HG03558 (cell line): ENCODE results near the gene STAB2.

Source experiments
- ATAC-seq: cut with Tn5 transposase; IDR thresholded peaks from one replicate; pipeline ENCODE4 v1.9.1; 2021; ENCODE audit warnings: moderate number of reproducible peaks; ENCODE audit not compliant: unreplicated experiment; ENCODE audit errors: extremely low read depth

Gene STAB2

DNA sequence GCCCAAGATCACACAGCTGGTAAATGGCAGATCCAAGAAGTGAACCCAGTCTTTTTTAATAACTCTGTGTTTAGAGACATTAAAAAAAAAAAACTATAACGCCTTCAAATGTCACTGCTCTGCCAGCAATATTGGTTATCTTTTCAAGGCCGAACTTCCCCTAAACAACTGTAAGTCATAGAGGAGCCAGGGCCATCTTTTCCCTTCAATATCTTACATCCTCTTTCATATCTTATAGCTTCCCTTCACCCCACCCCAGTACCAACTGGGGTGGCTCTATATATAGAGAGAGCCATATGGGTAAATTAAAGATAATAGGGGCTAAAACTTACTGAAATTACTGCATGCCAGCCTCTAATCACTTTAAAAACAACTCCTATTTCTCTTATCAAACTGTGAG, 100.2 kb downstream of the STAB2 start:
- no peak for ATAC-seq

DNA sequence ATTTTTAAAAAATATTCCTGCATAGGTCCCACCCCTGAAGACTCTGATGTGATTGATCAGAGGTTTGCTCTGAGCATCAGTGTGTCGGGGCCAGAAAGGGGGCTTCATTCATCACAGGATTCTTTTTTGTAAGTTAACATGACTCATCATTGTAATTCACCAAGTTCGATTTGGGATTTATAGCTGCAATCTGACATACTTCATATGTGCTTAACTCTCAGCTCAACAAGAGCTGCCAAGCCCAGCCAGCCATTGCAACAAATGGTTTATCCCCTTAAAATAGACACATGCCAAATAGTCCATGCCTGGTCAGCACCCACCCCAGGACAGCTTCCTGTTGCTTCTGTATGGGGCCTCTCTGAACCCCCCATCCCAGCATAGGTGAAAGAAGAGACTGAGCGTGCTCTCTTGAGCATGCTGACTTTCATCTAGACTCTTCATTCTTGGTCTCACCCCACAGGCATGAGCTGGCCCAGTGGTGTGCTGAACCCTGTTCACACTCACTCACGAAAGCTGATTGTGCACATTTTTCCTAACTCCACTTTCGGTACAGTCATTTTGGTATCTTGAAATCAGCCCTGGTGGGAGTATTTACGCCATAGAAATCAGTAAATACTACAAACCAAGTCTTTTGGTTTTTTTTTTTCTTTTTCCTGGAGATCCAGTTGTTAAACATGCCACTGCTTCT, 101.4 kb downstream of the STAB2 start:
- ATAC-seq = no peak

DNA sequence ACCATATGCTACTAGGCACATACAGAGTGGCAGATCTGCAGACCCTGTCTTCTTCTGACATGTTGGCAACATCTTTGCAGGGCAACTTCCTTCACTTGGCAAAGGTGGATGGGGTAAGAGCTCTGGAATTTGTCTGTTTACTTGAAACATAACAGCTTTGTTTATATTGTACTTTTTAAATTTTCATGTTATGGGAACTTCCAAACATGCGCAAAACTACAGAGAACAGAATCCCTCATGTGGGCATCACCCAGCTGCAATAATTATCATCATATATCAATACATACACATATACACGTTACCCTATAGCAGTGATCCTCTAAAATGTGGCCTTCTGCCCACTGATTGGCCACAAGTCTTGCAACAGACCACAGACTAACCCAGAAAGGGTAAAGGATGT, 103.4 kb downstream of the STAB2 start:
- ATAC-seq = no peak

DNA sequence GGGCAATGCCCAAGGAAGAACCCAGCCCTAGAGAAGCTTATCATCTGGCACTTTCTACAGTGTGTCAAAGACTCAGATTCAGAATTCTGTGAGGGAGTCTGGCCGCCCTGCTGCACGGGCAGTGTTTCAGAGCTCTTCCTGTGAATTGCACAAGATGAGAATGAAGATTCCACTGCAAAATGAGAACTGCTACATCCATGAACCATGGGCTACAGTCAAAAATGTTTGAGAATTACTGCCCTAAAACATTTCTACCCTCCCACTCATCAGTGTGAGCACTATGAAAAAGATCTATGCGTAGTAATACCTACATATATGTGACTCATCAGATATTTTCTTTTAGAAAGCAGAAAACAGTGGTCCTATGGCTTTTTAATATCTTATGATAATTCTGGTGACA, 104.0 kb downstream of the STAB2 start:
- no peak for ATAC-seq

DNA sequence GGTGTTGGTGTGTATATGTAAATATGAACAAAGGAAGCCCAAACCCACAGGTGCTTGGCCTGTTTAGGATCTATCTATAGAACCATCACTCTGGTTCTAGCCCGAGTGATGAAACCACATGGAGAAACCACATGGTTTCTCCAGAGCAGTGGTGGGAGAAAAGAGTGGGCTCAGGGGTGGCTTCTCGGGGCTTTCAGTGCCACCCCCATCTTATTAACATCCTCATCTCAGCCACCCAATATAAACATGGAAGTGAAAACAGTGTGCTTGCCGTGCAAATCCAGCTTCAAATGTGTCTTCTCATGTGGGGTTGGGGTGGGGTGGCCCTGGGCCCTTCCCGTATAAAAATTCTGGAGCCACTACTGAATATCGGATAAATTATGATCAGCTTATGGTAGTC, 109.0 kb downstream of the STAB2 start:
- ATAC-seq = no peak

DNA sequence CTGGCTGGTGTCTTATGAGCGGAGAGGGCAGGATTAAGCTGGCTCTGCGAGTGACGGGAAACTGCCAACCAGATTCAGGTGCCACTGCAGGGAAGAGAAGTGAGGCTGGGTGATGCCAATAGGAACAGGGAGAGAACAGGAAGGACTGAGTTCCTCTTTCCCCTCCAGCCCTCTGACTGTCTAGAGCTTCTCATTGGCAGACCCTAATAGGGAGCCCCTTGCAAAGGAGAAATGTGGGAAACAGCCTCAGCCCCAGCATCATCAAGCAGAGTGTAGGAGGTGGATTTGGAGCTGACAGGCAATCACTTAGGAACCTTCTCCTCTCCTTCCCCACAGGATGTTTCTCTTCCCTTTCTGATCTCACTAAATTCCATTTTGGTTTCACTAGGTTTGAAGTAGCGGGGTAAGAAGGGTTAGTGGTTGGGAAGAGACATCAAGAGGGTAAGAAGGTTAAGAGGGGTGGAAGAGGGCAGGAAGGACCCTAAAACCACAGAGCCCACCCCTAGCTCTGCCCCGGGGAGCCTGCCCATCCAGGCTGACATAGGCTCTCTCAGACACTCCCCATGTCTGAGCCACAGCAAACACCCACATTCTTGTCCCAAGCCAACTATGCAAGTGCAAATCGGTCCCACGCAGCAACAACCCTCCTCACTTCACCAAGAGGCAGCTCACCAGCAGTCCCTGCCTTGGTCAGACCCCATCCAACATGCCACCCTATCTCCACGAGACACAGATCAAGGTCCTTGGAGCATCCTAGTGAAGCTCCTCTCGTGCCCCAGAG, 111.1 kb downstream of the STAB2 start:
- ATAC-seq = no peak

DNA sequence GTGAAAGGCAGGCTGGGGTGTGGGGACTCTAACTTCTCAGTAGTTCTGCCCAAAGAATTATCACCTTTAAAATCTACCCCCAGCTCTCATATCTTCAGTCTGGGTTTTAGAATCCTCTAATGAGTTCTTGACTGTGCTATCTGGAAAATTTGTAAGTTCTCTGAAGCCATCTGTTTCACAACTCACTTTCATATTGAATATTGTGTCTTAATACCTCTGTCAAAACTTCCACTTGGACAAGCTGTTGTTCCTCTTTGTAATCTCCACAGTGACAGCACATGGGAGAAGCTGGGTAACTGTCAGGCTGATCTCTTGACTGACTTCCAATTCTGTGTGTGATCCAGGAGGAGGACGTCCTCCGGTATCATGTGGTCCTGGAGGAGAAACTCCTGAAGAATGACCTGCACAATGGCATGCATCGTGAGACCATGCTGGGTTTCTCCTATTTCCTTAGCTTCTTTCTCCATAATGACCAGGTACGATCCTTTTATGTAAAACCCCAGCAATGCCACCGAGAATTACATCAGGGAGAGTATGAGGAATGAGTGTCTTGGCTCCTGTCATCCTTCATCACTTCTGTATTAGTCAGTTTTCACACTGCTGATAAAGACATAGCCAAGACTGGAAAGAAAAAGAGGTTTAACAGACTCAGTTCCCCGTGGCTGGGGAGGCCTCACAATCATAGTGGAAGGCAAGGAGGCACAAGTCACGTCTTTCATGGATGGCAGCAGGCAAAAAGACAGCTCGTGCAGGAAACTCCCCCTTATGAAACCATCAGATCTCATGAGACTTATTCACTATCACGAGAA, 111.9 kb downstream of the STAB2 start:
- ATAC-seq = no peak

DNA sequence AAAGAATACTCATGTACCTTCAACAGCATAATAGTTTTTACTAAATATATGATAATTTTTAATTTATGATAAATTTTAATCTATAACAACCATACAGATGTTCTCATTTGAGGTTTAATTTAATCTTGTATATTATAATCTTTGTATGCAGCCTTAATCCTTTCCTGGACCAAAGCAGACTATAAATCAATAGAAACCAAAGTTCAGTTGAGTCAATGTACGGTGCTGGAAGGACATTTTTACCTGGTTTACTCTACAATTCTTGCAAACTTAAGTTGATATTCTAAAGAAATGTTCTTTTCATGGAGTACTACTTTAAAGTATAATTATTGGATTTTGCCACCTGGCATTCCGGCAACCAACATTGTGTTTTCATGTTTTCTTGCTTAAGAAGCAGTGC, 118.0 kb downstream of the STAB2 start:
- ATAC-seq = no peak

DNA sequence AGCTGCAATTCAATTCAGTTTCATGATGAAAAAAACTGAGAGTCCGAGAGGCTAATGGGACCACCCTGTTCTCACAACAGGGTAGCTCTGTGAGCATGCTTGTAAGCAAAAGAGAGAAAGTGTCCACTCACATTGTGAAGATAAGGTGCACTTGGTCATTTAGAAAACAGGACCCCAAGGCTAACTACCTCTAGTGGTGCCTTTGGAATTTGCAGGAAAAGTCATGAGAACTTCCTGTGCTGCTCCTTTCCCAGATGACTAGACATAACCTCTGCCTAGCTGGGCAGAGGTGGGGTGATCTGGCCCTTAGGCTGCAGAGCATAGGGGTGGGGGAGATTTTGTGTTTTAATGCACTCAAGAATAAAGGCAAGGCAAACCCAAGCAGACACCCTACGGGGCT, 118.9 kb downstream of the STAB2 start:
- no peak for ATAC-seq

DNA sequence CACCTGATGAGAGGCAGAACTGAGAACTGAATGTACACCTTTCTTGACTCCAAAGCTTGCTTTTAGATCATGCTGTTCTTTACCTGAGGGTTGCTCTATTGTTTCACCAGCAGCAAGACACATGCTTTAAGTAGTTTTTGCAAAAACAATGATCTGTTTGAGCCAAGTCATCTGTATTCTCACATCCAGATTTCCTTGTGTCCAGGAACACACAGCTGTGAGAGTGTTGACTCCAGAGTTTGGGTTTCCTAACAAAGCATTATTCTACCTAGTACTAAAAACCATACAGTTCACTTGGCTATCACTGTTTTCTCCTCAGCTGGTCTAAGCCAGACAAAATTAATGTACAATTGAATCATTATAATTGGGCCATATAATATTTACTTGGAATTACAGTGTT, 120.4 kb downstream of the STAB2 start:
- ATAC-seq = no peak

DNA sequence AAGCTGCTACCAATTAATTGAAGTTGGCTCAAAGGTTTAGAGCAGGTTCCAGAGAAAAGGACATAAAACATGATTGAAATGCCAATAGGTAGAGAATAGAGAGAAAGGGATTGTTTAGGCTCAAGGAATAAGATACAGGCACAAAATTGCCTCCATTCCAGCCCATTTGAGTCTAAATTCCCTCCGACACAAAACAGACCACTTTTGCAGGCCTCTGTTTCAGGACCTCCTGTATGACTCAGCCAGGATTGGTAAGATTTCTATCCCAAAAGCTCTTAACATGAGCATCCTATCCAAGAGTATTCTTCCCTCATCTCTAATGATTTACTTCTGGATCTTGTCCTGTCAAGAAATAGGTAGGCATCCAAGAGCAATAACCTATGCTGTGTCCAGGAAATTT, 123.5 kb downstream of the STAB2 start:
- no peak for ATAC-seq

DNA sequence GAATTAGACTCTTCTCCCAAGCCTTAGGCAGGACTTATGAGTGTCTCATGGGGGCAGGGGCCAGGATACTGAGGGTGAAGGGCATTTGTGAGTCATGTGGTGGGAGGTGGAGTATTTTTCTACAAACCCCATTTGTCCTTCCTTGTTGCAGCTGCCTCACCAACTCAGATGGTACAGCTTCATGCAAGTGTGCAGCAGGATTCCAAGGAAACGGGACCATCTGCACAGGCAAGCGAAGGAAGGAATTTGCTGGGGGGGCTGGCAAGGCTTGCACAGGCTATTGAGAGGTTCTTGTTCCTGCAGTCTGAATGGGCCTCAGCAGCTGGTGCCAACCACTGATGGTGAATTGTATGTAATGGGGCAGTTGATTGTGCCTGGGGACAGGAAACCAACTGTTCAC, 125.1 kb downstream of the STAB2 start:
- no peak for ATAC-seq

DNA sequence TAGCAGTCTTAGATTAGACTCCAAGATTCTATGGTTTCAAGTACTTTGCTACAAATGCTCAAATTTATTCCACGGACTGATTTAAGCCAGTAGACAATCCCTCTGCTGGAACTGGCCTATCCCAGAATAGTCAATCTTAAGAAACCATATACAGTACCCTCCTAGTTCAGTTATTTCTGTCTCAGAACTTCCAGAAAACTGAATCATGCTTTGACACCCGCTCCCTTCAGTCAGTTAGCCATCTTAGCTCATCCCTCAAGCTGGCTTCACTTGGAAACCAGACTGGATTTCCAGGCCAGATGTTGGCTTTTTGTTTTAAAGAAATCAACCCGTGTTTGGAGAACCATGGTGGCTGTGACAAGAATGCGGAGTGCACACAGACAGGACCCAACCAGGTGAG, 128.4 kb downstream of the STAB2 start:
- ATAC-seq = no peak

DNA sequence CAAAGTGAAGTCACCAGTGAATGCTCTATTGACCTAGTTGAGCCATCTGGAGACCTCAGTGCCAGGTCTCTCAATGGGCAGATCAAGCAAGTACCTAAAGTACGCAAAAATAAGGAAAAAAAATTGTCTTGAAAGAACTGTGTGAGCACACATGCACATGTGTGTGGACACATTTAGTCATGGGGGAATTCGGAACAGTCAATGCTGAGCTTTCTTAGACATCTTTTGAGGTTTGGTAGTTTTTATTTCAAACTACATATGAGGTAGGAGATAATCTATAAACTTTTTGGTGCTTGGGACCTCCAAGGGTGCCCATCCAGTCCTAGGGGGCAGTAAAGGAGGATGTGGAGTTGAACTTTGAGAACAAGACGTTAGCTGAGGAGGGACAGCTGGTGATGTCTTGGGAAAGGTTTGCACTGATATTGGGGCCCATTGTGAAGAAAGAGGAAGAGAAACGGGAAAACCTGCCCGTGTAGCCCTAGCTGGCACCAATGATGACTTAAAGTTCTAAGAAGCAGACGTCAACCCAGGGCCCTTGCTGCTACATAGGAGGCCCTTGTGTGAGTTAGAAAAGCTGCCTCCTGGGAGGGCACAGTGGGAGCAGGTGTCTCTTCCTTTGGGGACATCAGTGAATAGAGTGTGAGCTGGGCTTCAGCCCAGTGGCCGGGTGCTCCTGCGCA, 129.6 kb downstream of the STAB2 start:
- ATAC-seq = no peak

DNA sequence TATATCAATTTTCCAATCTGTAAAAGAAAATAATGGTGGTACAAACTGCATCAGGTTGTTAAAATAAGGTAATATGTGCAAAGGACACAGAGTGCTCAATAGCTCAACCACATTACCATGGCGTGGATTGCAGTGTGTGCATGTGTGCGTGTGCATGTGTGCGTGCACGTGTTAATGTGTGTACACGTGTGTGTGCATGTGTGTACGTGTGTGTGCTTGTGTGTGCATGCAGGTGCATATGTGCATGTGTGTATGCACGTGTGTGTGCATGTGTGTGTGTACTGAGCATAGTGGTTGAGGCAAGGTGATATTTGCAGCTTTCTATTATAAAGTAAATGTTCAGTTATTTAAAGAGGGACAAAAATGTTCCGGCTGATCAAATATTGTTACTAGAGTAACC, 138.3 kb downstream of the STAB2 start:
- no peak for ATAC-seq

DNA sequence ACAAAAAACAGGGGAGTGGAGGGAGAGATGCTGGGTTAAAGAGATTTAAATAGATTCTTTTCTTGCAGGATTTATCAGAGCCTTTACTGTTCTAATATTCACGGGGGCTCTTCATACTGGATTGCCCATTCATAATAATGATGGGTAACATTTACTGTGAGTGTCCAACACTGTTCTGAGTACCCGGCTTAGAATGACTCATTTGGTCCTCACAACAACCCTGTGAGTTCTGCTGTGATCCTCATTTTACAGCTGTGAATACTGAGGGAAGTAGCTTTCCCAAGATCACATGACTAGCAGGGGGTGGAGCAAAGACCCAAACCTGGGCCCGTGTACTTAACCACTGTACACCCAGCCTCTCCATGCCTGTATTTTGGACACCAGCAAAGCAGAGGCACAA, 140.6 kb downstream of the STAB2 start:
- ATAC-seq = no peak

DNA sequence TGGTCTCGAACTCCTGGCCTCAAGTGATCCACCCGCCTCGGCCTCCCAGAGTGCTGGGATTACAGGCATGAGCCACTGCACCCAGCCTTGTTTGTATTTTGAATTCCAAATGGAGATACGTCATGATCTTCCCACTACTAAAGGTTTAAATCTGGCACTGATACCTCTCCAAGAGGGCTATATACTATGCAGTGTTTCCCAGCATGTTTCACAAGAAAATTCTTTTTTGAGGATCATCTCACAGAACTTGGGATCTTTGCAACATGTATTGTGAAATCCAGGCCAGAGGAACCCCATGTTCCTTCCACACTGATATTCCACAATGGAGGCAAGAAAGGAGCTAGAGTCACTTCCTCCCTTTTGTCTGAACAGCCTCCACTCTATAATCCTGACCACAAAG, 141.2 kb downstream of the STAB2 start:
- no peak for ATAC-seq

DNA sequence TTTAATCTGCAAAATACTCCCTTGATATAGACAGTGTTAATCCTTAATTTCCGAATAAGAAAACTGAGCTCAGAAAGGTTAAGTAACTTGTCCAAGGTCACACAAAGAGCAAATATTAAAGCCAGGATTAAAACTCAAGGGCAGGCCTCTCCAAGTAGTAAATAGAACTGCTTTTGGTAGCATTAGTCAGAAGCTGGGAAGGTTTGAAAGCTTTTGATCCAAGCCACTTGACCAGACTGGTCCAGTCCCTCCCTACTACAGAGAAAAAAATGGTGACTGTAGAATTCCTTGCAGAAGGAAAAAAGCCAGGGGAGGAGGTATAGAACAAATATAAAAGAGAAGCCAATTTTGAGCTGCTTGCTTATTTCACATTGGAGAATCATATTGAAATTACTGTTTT, 142.4 kb downstream of the STAB2 start:
- no peak for ATAC-seq

DNA sequence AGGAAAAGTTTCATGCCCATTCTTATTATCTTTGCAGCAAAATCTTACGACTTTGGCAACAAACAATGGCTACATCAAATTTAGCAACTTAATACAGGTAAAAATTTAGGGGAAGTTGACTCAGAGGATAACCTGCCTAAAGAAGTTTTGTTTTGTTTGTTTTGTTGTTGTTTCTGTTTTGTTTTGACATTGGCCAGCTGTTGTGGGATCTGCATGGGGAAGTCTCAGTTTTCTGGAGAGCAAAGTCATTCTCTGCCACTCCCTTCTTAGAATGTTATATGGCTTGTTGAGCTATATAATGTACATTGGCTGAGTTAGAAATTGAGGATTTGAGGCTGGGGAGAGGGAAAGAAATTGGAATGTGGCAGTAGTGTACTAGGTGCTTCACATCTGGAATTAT, 144.5 kb downstream of the STAB2 start:
- ATAC-seq = no peak

DNA sequence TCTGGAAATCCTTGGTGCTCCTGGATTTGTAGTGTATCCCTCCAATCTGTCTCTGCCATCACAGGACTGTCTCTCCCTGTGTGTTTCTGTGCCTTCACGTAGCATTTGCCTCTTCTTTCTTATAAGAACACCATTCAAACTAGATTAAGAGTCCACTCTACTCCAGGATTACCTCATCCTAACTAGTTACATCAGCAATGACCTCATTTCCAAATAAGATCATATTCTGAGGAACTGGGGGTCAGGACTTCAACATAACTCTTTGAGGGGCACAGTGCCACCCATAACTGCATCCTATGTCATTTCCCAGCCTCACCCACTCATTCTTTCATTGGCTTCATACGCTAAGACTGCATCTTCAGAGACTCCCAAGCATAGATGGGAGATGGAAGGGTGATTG, 147.8 kb downstream of the STAB2 start:
- ATAC-seq = no peak

DNA sequence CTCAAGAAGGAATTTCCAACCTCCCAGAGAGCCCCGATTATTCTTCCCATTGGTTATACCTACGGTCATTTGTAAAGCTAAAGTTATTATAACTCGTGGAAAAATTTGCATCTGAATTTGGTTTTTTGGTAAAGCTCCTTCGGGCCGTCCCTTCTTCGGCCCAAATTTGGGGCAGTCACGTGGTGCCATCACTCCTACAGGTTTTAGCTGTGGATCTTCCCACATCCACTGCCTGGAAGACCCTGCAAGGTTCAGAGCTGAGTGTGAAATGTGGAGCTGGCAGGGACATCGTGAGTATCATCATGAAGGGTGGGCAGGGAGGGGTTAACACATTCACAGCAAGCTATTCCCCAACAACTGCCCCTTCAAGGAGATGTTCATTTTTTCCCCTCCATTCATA, 148.2 kb downstream of the STAB2 start:
- no peak for ATAC-seq
